ENCODE data around the gene GULP1. TPM values are rescaled to one million over a fixed set of nuclear protein-coding genes. Genes with fewer than 3 reads are reported as not detected.

GULP1 gene
- polyA plus RNA-seq, 1 donor (not counting 4 experiments of a cell fraction or from before 2014, with no cell fraction given) = 11.7 TPM

GRCh38 chr2:188382107-188382506, 90.4 kb downstream of the GULP1 start:
- no peak overlapping the region for H3K9ac ChIP-seq (ENCODE audit: control insufficient read depth, extremely low read depth, insufficient read depth, low read length)
- H3K79me2 ChIP-seq (ENCODE audit: control insufficient read depth, insufficient read depth, low read length) = no peaks in the 10 kb centered on the region
- no peaks in the 10 kb centered on the region for H3K27me3 ChIP-seq (ENCODE audit: control insufficient read depth, extremely low read depth, insufficient read depth, low read length)
- FAIRE-seq (no peak), DNase-seq (ENCODE audit: low read depth, low spot score) (no peak)
- H2AFZ ChIP-seq (ENCODE audit: control insufficient read depth, low read length) = peak overlapping the region; percentile 37
- no peaks in the 10 kb centered on the region for H3K36me3 ChIP-seq (ENCODE audit: control insufficient read depth in 2 of 2, extremely low read depth in 1 of 2, insufficient read depth in 2 of 2, low read length in 2 of 2)
- dilution Hi-C loops (cut with MboI; ENCODE audit: extremely low pct_ligation_motif_present, low sequenced_read_pairs) = no loop called here
- H3K27ac ChIP-seq (ENCODE audit: control insufficient read depth, insufficient read depth, low read length) = peak overlapping the region; percentile 31
- H3K4me3 ChIP-seq (ENCODE audit: control insufficient read depth in 2 of 3, extremely low read depth in 1 of 3, insufficient read depth in 2 of 3, low read depth in 1 of 3, low read length in 3 of 3) = no peak overlapping the region
- peak overlapping the region; percentile 22 for H3K4me2 ChIP-seq (ENCODE audit: control insufficient read depth, extremely low read depth, insufficient read depth, low read depth, low read length)
- TF ChIP-seq CTCF (optimal IDR thresholded peaks at IDR 0.05 in 1 of 3, IDR thresholded peaks at IDR 0.05 in 1 of 3, conservative IDR thresholded peaks at IDR 0.05 in 1 of 3; ENCODE audit: extremely low read depth in 1 of 3, insufficient read depth in 2 of 3, low read length in 3 of 3) (no peak), EZH2 (IDR thresholded peaks at IDR 0.05; ENCODE audit: low read length) (no peak)
- H4K20me1 ChIP-seq (ENCODE audit: control insufficient read depth, extremely low read depth, insufficient read depth, low read length) = no peaks in the 10 kb centered on the region
- H3K9me1 ChIP-seq (ENCODE audit: control insufficient read depth, extremely low read depth, insufficient read depth, low read length) = no peaks in the 10 kb centered on the region
- peaks cover 14% of the 10 kb centered on the region for H3K4me1 ChIP-seq (ENCODE audit: control insufficient read depth, extremely low read depth, insufficient read depth, low read length)
- peaks cover 2% of the 10 kb centered on the region for H3K9me3 ChIP-seq (ENCODE audit: control insufficient read depth, low read depth, low read length)

GRCh38 chr2:188383158-188383557, 91.5 kb downstream of the GULP1 start:
- peaks cover 2% of the 10 kb centered on the region for H3K9me3 ChIP-seq (ENCODE audit: control insufficient read depth, low read depth, low read length)
- H3K79me2 ChIP-seq (ENCODE audit: control insufficient read depth, insufficient read depth, low read length) = no peaks in the 10 kb centered on the region
- H3K9ac ChIP-seq (ENCODE audit: control insufficient read depth, extremely low read depth, insufficient read depth, low read length) = no peak overlapping the region
- FAIRE-seq = no peak
- H3K36me3 ChIP-seq (ENCODE audit: control insufficient read depth in 2 of 2, extremely low read depth in 1 of 2, insufficient read depth in 2 of 2, low read length in 2 of 2) = no peaks in the 10 kb centered on the region
- no peaks in the 10 kb centered on the region for H3K27me3 ChIP-seq (ENCODE audit: control insufficient read depth, extremely low read depth, insufficient read depth, low read length)
- H3K4me3 ChIP-seq (ENCODE audit: control insufficient read depth in 2 of 3, extremely low read depth in 1 of 3, insufficient read depth in 2 of 3, low read depth in 1 of 3, low read length in 3 of 3) = peak overlapping the region in 1 of 3 experiments; percentile 30
- no peaks in the 10 kb centered on the region for H4K20me1 ChIP-seq (ENCODE audit: control insufficient read depth, extremely low read depth, insufficient read depth, low read length)
- no peaks in the 10 kb centered on the region for H3K9me1 ChIP-seq (ENCODE audit: control insufficient read depth, extremely low read depth, insufficient read depth, low read length)
- no peak for DNase-seq (ENCODE audit: low read depth, low spot score)
- TF ChIP-seq CTCF (optimal IDR thresholded peaks at IDR 0.05 in 1 of 3, IDR thresholded peaks at IDR 0.05 in 1 of 3, conservative IDR thresholded peaks at IDR 0.05 in 1 of 3; ENCODE audit: extremely low read depth in 1 of 3, insufficient read depth in 2 of 3, low read length in 3 of 3) (no peak), EZH2 (IDR thresholded peaks at IDR 0.05; ENCODE audit: low read length) (no peak)
- no peak overlapping the region for H3K27ac ChIP-seq (ENCODE audit: control insufficient read depth, insufficient read depth, low read length)
- H3K4me1 ChIP-seq (ENCODE audit: control insufficient read depth, extremely low read depth, insufficient read depth, low read length) = peaks cover 14% of the 10 kb centered on the region
- dilution Hi-C loops (cut with MboI; ENCODE audit: extremely low pct_ligation_motif_present, low sequenced_read_pairs) = no loop called here
- peak overlapping the region; percentile 42 for H2AFZ ChIP-seq (ENCODE audit: control insufficient read depth, low read length)
- peak overlapping the region; percentile 22 for H3K4me2 ChIP-seq (ENCODE audit: control insufficient read depth, extremely low read depth, insufficient read depth, low read depth, low read length)
